Endothelial cell of umbilical vein (primary cell): ENCODE measurements around the gene NFATC2. TPM values are rescaled to one million over a fixed set of nuclear protein-coding genes. Genes with fewer than 3 reads are reported as not detected.
A peak's percentile ranks its signal among the peaks of the same experiment; 100 is the strongest.

ENCODE experiments used
- BruUV-seq: library from RNA; stranded (reverse); fragments of 400-500 nt; replicated peaks from 2 replicates; lab custom pipeline; 2021; lab: Mats Ljungman, UMichigan
- CTCF ChIA-PET: fragments of 300-600, 350-600 bp; sonication (Branson Sonifier 250); formaldehyde crosslinking; loops from one replicate; lab custom pipeline; 2021; ENCODE audit warnings: antibody characterized with exemption, inconsistent platforms; lab: Charles Lee
- POLR2A ChIA-PET: fragments of 300-600, 350-600 bp; sonication (Branson Sonifier 250); formaldehyde crosslinking; loops from one replicate; lab custom pipeline; 2021; ENCODE audit warnings: antibody characterized with exemption, inconsistent platforms; lab: Charles Lee
- DNase-seq: peaks from one replicate; pipeline ENCODE4 v3.0.0-alpha.2; 2011; ENCODE audit warnings: low read depth, low spot score
- FAIRE-seq: peaks from 2 replicates; lab custom pipeline; 2011; peaks lifted over from hg19 to GRCh38; lab: Jason Lieb, UNC
- H2AFZ ChIP-seq: 2 replicates; pipeline ENCODE4 v1.6.0; 2012; ENCODE audit warnings: low read depth, low read length, control low read depth, inconsistent platforms
- H3K27ac ChIP-seq: 2 replicates; pipeline ENCODE4 v1.5.1; 2011; ENCODE audit warnings: low read depth, mild to moderate bottlenecking, control low read depth, low read length, moderate library complexity; ENCODE audit not compliant: insufficient read depth
- H3K27me3 ChIP-seq, 2 experiments: 2 replicates each; pipeline versions ENCODE4 v1.6.0 to v1.6.1; 2011; ENCODE audit warnings: low read length in 2 of 2, mixed read lengths in 1 of 2; ENCODE audit not compliant: control insufficient read depth in 2 of 2, insufficient read depth in 2 of 2
- H3K36me3 ChIP-seq, 2 experiments: 2 replicates in 1 of 2; 3 replicates in 1 of 2; pipeline ENCODE4 v1.5.1; 2011; ENCODE audit warnings: low read length in 2 of 2, mild to moderate bottlenecking in 1 of 2, moderate library complexity in 1 of 2; ENCODE audit not compliant: control insufficient read depth in 2 of 2, insufficient read depth in 2 of 2; ENCODE audit errors: extremely low read depth in 1 of 2
- H3K4me1 ChIP-seq: 3 replicates; pipeline ENCODE4 v1.5.1; 2011; ENCODE audit warnings: mild to moderate bottlenecking, low read length; ENCODE audit not compliant: control insufficient read depth, insufficient read depth; ENCODE audit errors: extremely low read depth
- H3K4me2 ChIP-seq: 2 replicates; pipeline ENCODE4 v1.6.1; 2011; ENCODE audit warnings: low read length, control low read depth, mixed read lengths; ENCODE audit not compliant: insufficient read depth
- H3K4me3 ChIP-seq, 3 experiments: fragments of 200-600 bp in 1 of 3; sonication (generic), shearing (Covaris generic) in 1 of 3; replicated peaks in 1 of 3; 2 replicates each; pipeline ENCODE4 v1.5.1; 2011 to 2016; ENCODE audit warnings: control low read depth in 3 of 3, low read length in 3 of 3, mild to moderate bottlenecking in 2 of 3, inconsistent platforms in 1 of 3, low read depth in 1 of 3, moderate library complexity in 1 of 3; ENCODE audit not compliant: insufficient read depth in 1 of 3
- H3K79me2 ChIP-seq: 2 replicates; pipeline ENCODE4 v1.6.0; 2012; ENCODE audit warnings: low read length, inconsistent platforms; ENCODE audit not compliant: control insufficient read depth, insufficient read depth
- H3K9ac ChIP-seq: replicated peaks from 2 replicates; pipeline ENCODE3; 2011; ENCODE audit warnings: low read length, control low read depth; ENCODE audit not compliant: insufficient read depth; ENCODE audit errors: extremely low read depth
- H3K9me1 ChIP-seq: replicated peaks from 3 replicates; pipeline ENCODE4 v1.6.0; 2011; ENCODE audit warnings: mild to moderate bottlenecking, low read length; ENCODE audit not compliant: control insufficient read depth, insufficient read depth; ENCODE audit errors: extremely low read depth
- H3K9me3 ChIP-seq: replicated peaks from 2 replicates; pipeline ENCODE4 v1.5.1; 2012; ENCODE audit warnings: low read length, inconsistent platforms; ENCODE audit not compliant: control insufficient read depth, insufficient read depth
- H4K20me1 ChIP-seq: replicated peaks from 2 replicates; pipeline ENCODE3; 2011; ENCODE audit warnings: mild to moderate bottlenecking, low read length; ENCODE audit not compliant: control insufficient read depth, insufficient read depth; ENCODE audit errors: extremely low read depth
- CTCF ChIP-seq, 2 donors: IDR thresholded peaks; 1 replicate in 1 of 2; 2 replicates in 1 of 2; pipeline ENCODE4 v1.5.1; 2011; ENCODE audit warnings: low read length in 2 of 2, mild to moderate bottlenecking in 2 of 2, moderate library complexity in 2 of 2, control low read depth in 1 of 2, inconsistent platforms in 1 of 2, low read depth in 1 of 2; ENCODE audit not compliant: insufficient read depth in 1 of 2; ENCODE audit errors: extremely low read depth in 1 of 2
- EZH2 ChIP-seq: IDR thresholded peaks from 2 replicates; pipeline ENCODE4 v1.6.1; 2012; ENCODE audit warnings: borderline replicate concordance, low read depth, mild to moderate bottlenecking, moderate library complexity, low read length, inconsistent platforms; ENCODE audit not compliant: severe bottlenecking
- FOS ChIP-seq: IDR thresholded peaks from 2 replicates; pipeline ENCODE4 v1.6.1; 2011; ENCODE audit warnings: mild to moderate bottlenecking, low read length, moderate library complexity, borderline replicate concordance; ENCODE audit not compliant: insufficient read depth
- GATA2 ChIP-seq: IDR thresholded peaks from 2 replicates; pipeline ENCODE4 v1.7.0; 2011; ENCODE audit warnings: low read depth, mild to moderate bottlenecking, moderate library complexity, mixed read lengths, low read length; ENCODE audit not compliant: insufficient read length, insufficient read depth
- JUN ChIP-seq: IDR thresholded peaks from 2 replicates; pipeline ENCODE4 v1.6.1; 2011; ENCODE audit warnings: borderline replicate concordance, low read depth; ENCODE audit not compliant: insufficient read length, insufficient read depth
- MAX ChIP-seq: IDR thresholded peaks from 2 replicates; pipeline ENCODE4 v1.6.1; 2011; ENCODE audit not compliant: insufficient read depth, insufficient read length
- MYC ChIP-seq: IDR thresholded peaks from one replicate; pipeline ENCODE4 v1.6.1; 2011; ENCODE audit warnings: mild to moderate bottlenecking, low read depth, low read length
- POLR2A ChIP-seq: IDR thresholded peaks from 2 replicates; pipeline ENCODE4 v1.6.1; 2012; ENCODE audit warnings: low read depth, mild to moderate bottlenecking, control low read depth, low read length
- POLR2AphosphoS5 ChIP-seq: IDR thresholded peaks from 2 replicates; pipeline ENCODE4 v1.6.1; 2012; ENCODE audit warnings: low read depth, mild to moderate bottlenecking, control low read depth, low read length, moderate library complexity; ENCODE audit not compliant: insufficient read depth
- dilution Hi-C: fragments of 300-500 bp; cut with MboI; formaldehyde crosslinking; loops from one replicate; pipeline ENCODE4 v1.15.0; 2019; ENCODE audit warnings: low sequenced_read_pairs; ENCODE audit not compliant: extremely low pct_ligation_motif_present
- intact Hi-C: fragments of 100-400 bp; cut with micrococcal nuclease; formaldehyde crosslinking; loops from one replicate; pipeline ENCODE4 v1.10.0; 2022
- polyA plus RNA-seq, 4 experiments: library from polyadenylated mRNA; depleted of rRNA in 3 of 4; stranded (reverse) in 3 of 4; unstranded in 1 of 4; fragments of >200 nt; gene quantifications; 2 replicates each; pipeline versions ENCODE4 v1.2.1 to v1.2.3, GENCODE V29; 2011 to 2012; ENCODE audit warnings: missing spikeins in 1 of 4
- total RNA-seq: library from RNA; stranded (reverse); gene quantifications from 2 replicates; pipeline ENCODE4 v1.2.3, GENCODE V29; 2021

NFATC2 gene
- total and polyA plus RNA-seq, 2 donors (not counting 3 experiments of a cell fraction or from before 2014, with no cell fraction given), result 3.1 to 13.0 TPM

- FAIRE-seq, result no peak
- CTCF ChIA-PET, result interaction anchor here (1.1 to 2.0 kb wide), 4 partner anchors 10 to 196 kb away, joined by 4 to 12 read pairs (median 4); no protein-coding TSS in a partner anchor
- Histone ChIP-seq H3K4me2 (no peak overlapping the region), H3K27ac (no peak overlapping the region), H4K20me1 (no peaks in the 10 kb centered on the region), H3K79me2 (no peaks in the 10 kb centered on the region), H3K27me3 (no peaks in the 10 kb centered on the region), H3K9ac (peak overlapping the region; percentile 28), H2AFZ (no peak overlapping the region), H3K4me3 (no peak overlapping the region), H3K36me3 (peaks cover 0 to 8% of the 10 kb centered on the region in 2 experiments), H3K9me3 (no peaks in the 10 kb centered on the region), H3K9me1 (no peaks in the 10 kb centered on the region), H3K4me1 (peaks cover 14% of the 10 kb centered on the region)
- dilution Hi-C loops, result no loop called here
- no peak for TF ChIP-seq POLR2AphosphoS5
- TF ChIP-seq GATA2, result no peak
- no peak for TF ChIP-seq FOS
- TF ChIP-seq CTCF (IDR thresholded peaks at IDR 0.05; ENCODE audit: extremely low read depth in 1 of 2, insufficient read depth in 1 of 2, low read depth in 1 of 2, low read length in 2 of 2), result no peak
- TF ChIP-seq MYC, result no peak
- no peak for TF ChIP-seq JUN
- no peak for TF ChIP-seq MAX
- TF ChIP-seq EZH2, result no peak
- TF ChIP-seq POLR2A, result no peak
- intact Hi-C loops, result no loop called here
- POLR2A ChIA-PET, result no interaction called here
- DNase-seq, result no peak
- BruUV-seq, result no TSS peak
These were observed 114.7 kb downstream of the NFATC2 start for GRCh38 chr20:51427651-51428291.
